ENCODE data around the gene CACNA1H. TPM values are rescaled to one million over a fixed set of nuclear protein-coding genes. Genes with fewer than 3 reads are reported as not detected.

The CACNA1H gene
- total RNA-seq, 1 experiment from 2014 or later = 24.3 TPM

- DNase-seq (ENCODE audit: low read depth, low spot score) (no peak), ATAC-seq (no peak)
- ChIA-PET RAD21 (ENCODE audit: low non-redundant PET in 1 of 2, low total read pairs in 2 of 2, uncharacterized antibody in 2 of 2, unreplicated experiment in 2 of 2) (no interaction called here), POLR2A (no interaction called here), CTCF (no interaction called here)
- TF ChIP-seq RAD21 (IDR thresholded peaks at IDR 0.05; ENCODE audit: low read depth) = no peak
- TF ChIP-seq, protein P1, sequence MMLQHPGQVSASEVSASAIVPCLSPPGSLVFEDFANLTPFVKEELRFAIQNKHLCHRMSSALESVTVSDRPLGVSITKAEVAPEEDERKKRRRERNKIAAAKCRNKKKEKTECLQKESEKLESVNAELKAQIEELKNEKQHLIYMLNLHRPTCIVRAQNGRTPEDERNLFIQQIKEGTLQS (IDR thresholded peaks at IDR 0.05) = no peak
- no peak for TF ChIP-seq TCF7L2 (IDR thresholded peaks at IDR 0.05; ENCODE audit: borderline replicate concordance, extremely low read depth, insufficient read depth, insufficient read length)
- no peak for TF ChIP-seq MAX (IDR thresholded peaks at IDR 0.05)
- TF ChIP-seq JUND (IDR thresholded peaks at IDR 0.05) = no peak
- no peak for TF ChIP-seq POLR2AphosphoS5 (IDR thresholded peaks at IDR 0.05; ENCODE audit: low read depth, low read length)
- no peak for TF ChIP-seq SIN3A (IDR thresholded peaks at IDR 0.05; ENCODE audit: low read depth)
- no peak for TF ChIP-seq CEBPB (IDR thresholded peaks at IDR 0.05; ENCODE audit: low read depth)
- no peak for TF ChIP-seq YY1 (IDR thresholded peaks at IDR 0.05; ENCODE audit: extremely low read depth, insufficient replicate concordance, low read depth, low read length)
- TF ChIP-seq, protein P2, sequence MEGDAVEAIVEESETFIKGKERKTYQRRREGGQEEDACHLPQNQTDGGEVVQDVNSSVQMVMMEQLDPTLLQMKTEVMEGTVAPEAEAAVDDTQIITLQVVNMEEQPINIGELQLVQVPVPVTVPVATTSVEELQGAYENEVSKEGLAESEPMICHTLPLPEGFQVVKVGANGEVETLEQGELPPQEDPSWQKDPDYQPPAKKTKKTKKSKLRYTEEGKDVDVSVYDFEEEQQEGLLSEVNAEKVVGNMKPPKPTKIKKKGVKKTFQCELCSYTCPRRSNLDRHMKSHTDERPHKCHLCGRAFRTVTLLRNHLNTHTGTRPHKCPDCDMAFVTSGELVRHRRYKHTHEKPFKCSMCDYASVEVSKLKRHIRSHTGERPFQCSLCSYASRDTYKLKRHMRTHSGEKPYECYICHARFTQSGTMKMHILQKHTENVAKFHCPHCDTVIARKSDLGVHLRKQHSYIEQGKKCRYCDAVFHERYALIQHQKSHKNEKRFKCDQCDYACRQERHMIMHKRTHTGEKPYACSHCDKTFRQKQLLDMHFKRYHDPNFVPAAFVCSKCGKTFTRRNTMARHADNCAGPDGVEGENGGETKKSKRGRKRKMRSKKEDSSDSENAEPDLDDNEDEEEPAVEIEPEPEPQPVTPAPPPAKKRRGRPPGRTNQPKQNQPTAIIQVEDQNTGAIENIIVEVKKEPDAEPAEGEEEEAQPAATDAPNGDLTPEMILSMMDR (IDR thresholded peaks at IDR 0.05 in 2 of 3, conservative IDR thresholded peaks at IDR 0.05 in 1 of 3; ENCODE audit: borderline replicate concordance in 1 of 3, insufficient read depth in 1 of 3, low read depth in 2 of 3, low read length in 2 of 3) = no peak
- no peak for TF ChIP-seq REST (IDR thresholded peaks at IDR 0.05; ENCODE audit: low read depth)
- no peak for TF ChIP-seq EGR1 (IDR thresholded peaks at IDR 0.05; ENCODE audit: low read depth)
- no peak for TF ChIP-seq POLR2A (IDR thresholded peaks at IDR 0.05; ENCODE audit: borderline replicate concordance, extremely low read depth, insufficient read depth, insufficient read length)
- TF ChIP-seq SP1 (IDR thresholded peaks at IDR 0.05; ENCODE audit: low read depth) = no peak
- no peak for TF ChIP-seq SRF (IDR thresholded peaks at IDR 0.05; ENCODE audit: low read depth)
- TF ChIP-seq ELF1 (IDR thresholded peaks at IDR 0.05; ENCODE audit: borderline replicate concordance, low read depth) = no peak
- H3K4me1 ChIP-seq (ENCODE audit: control insufficient read depth in 1 of 2, insufficient read depth in 2 of 2, low read length in 2 of 2) = peaks cover 40 to 54% of the 10 kb centered on the region in 2 experiments
- intact Hi-C loops (cut with micrococcal nuclease) = no loop called here
- H2AFZ ChIP-seq (ENCODE audit: low read depth, low read length, poor library complexity, severe bottlenecking) = no peak overlapping the region
- H3K36me3 ChIP-seq (ENCODE audit: control insufficient read depth in 1 of 2, insufficient read depth in 2 of 2, low read length in 2 of 2) = no peaks in the 10 kb centered on the region
- no peaks in the 10 kb centered on the region for H3K9me2 ChIP-seq (ENCODE audit: insufficient read depth)
- BruUV-seq (replicated peaks) = no TSS peak
- H3K27ac ChIP-seq (ENCODE audit: low read depth, low read length) = no peak overlapping the region
- no peak overlapping the region for H3K9ac ChIP-seq (ENCODE audit: low read length)
- H3K79me2 ChIP-seq (ENCODE audit: insufficient read depth, low read length) = no peaks in the 10 kb centered on the region
- H3K4me3 ChIP-seq (replicated peaks in 1 of 2; ENCODE audit: low read depth in 1 of 2, low read length in 2 of 2) = no peak overlapping the region
- no peaks in the 10 kb centered on the region for H3K27me3 ChIP-seq (ENCODE audit: insufficient read depth, low read length)
- H3K4me2 ChIP-seq (ENCODE audit: low read length) = no peak overlapping the region
- H4K20me1 ChIP-seq (ENCODE audit: insufficient read depth) = no peaks in the 10 kb centered on the region
- H3K9me3 ChIP-seq (ENCODE audit: control insufficient read depth in 1 of 2, insufficient read depth in 1 of 2, low read depth in 1 of 2, low read length in 2 of 2) = no peaks in the 10 kb centered on the region
These were observed 25.5 kb downstream of the CACNA1H start for GRCh38 chr16:1178295-1178910.
